Femur (tissue), 1 donor: ENCODE results near the gene INSYN1.
"Not testable (repeated sequence)": the region's sequence is repeated elsewhere in the genome, so short reads cannot be mapped to it uniquely, and the experiment has no call there.

Experiments used
- DNase-seq: peaks from one replicate; pipeline ENCODE4 v3.0.0-alpha.2; 2017

The INSYN1 gene, protein sequence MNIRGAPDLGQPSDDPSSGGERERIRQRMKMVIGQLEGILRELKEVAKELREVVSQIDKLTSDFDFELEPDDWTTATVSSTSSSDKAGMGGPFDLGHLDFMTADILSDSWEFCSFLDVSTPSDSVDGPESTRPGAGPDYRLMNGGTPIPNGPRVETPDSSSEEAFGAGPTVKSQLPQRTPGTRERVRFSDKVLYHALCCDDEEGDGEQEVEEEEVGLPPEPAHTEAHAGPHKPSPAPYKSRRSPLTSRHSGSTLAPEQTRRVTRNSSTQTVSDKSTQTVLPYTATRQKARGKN

DNA sequence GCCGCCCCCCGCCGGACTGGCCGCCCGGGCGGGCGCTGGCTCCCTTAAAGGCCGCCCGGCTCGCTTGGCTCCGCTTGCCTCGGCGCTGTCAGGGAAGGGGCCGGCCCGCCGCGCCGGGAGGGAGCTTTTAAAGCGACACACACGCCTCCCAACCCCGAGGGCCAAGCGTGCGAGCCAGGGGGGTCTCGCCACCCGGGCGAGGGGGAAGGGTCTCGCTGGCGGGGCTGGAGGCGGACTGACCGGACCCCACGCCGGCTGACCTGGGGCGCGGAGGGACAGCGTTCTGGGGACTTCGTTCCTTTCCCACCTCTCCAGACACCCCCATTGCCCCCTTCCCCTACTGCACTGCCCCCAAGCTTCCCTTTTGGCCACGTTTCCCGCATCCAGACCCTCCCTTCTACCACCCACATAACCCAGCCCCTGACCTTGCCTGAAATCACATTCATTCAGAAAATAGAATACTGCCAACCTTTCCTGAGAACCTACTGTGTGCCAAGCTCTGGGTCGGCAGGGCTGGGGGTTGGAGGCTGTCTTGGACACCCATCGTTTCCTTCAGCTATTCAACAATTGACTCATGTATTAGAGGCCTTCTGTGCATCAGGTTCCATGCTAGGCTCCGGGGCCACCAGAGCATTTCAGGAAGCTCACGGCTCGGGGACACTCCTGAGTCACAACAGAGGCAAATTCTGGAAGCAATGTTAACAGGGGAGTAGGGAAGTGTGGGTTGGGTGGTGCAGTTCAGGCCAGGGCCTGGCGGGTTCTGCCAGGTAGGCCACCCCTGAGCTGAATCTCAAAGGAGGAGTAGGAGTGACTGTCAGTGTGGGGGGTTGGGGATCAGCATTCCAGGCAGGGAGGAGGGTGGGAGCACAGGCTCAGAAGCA, at the start of gene INSYN1:
INSYN1 (minus strand) TSS at position 102 of the 881 bp plus-strand sequence. CDS start 2,221 bp downstream, outside the sequence.
- DNase-seq, result peak; percentile 63

DNA sequence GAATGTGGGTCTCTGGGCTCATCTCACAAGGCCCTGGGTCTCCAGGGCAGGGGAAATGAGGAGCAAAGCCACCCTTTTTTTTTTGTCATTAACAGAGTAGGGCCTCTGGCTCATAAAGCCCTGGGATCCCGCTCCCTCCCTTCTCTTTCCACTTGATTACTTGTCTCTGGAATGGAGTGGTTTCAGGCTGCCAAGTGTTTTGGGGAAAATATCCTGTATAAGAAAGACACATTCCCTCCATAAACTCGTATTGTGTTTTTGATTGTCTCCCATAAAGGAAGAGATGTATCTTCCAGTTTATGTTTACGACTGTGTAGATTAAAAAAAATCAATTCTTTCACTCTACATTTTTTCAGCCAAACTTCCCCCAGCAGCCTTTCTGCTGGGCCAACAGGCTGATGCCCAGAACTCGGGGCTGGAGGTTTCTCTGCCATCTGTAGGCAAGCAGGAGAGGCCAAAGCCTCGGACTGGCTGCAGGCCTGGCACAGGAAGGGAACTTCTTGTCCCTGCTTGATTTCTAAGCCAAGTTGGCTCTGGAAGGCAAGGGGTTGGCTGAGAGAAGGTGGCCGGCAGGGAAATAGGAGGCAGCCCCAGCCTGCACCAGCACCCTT, 49.4 kb upstream of the INSYN1 start:
- peak; percentile 64 for DNase-seq

DNA sequence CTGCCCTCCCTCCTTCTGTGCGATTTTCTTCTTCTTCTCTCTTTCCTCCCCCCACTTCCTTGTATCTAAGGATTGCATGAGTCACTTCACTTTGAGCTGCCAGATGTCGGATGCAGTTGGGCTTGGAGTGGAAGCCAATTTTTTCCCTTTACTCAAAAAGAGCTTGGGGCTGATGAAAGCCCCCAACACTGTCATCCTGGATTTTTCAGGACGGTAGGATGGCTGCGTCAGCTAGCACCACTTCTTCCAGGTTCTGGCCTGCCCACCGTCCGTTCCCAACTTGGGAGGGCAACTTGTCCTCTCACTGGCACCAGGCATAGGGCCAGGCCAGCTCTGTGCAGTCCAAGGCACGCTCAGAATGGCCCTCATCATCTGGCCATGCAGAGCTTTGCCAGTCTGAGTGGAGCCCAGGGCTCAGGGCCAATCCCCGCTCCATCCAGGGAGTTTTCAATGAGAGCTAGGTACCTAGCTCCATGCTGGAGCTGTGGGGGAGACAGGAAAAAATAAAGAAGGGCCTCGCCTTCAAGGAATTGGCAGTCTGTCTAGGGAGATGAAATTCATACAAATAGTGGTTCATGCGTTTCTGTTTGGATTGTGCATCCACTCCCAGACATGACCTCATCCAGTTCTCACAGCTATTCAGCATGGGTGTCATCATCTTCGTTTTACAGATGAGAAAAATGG, 47.7 kb upstream of the INSYN1 start:
- DNase-seq, result peak; percentile 84

DNA sequence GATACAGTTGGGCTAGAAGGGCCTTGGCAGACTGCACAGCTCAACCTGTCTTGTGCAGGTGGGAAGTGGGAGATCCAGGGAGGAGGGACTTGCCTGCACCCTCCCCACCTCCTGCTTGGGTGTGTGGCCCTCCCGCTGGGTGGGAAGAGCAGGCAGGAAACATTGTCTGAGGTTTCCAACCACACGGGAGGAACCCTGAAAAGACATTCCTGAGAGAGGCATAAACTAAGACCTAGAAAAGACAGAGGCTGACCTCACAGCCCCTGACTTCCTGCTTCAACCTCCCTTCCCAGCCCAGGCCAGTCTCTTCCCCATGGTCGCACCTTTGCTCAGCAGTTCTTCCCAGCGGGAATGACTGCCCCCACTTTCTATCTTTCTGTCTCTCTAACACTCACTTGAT, 46.3 kb upstream of the INSYN1 start:
- no peak for DNase-seq

DNA sequence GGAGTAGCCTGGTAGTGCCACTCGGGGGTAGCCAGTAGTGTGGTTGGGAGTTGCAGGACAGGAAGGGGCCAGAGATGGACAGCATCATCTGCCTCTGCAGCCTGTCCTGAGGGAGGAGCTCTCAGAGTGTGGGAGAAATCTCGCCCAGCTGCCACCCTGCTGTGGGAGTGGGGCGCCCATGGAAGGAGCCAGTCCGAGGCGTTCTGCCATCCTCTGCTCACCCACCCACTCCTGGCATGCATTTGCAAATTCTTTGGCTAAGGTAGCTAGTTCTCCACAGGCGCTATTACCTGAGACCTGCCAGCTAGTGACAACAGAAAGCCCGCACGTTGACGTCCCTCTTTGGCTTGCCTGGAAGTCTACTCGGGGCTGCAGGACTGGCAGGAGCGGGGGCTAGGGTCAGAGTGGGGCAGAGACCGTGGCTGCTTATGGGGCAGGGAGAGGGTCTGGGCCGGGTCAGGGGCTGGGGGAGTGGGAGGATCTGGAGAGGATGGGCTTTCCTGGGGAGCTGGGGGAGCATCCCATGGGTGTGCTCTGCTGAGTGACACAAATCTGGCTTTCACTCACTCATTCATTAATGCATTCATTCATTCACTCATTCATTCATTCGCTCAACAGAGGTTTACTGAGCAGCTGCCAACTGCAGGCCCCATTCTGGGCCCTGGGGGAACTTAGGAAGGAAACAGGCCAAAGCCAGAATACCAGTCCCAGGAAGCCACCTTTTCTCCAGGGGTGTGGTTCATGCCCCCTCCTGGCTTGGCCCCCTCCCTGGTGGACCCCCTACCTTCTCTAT, 44.4 kb upstream of the INSYN1 start:
- no peak for DNase-seq

DNA sequence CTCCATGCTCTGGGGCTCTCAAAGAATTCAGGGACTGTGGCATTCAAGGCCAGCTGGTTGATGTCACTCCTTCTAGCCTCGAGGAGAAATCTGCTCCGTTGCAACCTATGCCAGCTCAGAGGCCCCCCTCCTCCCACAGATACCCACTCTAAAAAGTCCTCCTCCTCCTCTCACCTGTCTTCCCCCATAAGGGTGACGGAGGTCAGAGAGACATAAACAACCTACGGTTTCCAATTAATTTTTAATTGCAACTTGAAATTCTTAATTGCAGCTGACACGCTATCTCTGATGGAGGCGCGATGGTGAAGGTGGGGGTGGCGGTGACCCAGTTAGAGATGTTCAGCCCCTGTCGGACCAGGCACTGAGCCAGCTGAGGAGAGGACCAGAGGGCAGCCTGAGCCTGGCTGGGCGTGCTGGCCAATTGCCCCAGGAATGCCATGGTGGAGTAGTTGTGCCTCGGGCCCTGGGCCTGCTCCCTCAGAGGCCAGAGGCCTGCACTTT, 43.2 kb upstream of the INSYN1 start:
- no peak for DNase-seq

DNA sequence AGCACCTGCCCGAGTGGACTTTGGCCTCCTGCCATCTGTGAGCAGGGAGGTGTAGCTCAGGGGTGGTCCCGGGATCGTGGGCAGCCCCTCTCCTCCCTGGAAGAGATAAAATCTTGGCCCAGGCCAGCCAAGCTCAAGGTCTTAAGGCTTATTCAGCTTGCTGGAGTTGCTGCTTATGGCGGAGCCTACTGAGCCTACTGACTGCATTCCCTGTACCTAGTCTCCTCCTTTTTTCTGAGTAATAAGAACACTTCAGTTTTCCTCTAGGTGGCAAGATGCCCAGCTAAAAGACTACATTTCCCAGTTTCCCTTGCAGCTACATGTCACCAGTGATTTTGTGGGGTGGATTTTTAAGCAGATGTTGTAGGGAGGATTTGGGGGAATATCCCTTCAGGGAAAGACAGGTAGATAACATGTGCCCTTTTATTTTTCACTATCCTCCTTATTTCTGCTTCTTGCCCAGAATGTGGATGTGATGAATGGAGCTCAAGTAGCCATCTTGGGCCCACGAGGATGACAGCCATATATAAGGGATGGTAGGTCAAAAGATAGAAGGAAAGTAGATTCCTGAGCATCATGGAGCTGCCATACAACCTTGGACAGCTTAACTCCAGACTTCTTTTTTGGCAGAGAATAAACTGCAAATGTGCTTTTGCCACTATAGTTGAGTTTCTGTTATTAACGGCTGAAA, 41.4 kb upstream of the INSYN1 start:
- no peak for DNase-seq

DNA sequence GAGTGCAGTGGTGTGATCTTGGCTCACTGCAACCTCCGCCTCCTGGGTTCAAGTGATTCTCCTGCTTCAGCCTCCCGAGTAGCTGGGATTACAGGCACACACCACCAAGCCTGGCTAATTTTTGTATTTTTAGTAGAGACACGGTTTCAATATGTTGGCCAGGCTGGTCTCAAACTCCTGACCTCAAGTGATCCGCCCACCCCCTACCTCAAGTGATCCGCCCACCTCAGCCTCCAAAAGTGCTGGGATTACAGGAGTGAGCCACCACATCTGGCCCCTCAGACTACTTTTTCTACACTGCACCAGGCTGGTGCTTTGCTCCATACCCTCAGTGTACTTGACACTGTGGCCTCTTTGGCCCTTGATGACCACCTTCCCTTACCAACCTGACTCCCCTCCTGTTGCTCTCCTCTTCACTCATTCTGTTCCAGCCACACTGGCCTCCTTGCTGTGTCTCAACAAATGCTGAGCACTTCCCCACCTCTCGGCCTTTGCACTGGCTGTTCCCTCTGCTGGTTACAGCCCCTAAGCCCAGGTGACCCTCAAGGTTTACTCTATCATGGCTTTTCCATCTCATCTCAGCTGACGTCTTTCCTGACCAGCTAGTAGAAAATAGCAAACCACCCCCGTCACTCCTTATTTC, 39.9 kb upstream of the INSYN1 start:
- DNase-seq, result not testable (repeated sequence)

DNA sequence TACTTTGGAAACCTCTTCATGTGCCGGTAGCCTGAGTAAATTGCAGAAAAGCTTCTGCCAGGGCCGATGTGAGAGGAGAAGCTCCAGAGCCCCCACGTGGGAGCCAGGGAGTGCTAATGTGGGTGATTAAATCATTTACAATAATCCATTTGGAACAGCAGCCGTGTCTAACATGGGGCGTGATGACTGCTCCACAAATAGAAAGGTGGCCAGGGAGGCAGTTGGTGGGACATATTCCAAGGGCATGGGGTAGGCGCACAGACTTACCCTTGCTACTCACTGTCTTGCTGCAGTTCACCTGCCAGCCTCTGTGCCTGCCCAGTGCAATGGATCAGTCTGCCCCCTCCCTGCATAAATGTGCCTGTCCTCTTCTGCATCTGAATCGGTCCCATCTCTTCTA, 39.3 kb upstream of the INSYN1 start:
- DNase-seq, result no peak

DNA sequence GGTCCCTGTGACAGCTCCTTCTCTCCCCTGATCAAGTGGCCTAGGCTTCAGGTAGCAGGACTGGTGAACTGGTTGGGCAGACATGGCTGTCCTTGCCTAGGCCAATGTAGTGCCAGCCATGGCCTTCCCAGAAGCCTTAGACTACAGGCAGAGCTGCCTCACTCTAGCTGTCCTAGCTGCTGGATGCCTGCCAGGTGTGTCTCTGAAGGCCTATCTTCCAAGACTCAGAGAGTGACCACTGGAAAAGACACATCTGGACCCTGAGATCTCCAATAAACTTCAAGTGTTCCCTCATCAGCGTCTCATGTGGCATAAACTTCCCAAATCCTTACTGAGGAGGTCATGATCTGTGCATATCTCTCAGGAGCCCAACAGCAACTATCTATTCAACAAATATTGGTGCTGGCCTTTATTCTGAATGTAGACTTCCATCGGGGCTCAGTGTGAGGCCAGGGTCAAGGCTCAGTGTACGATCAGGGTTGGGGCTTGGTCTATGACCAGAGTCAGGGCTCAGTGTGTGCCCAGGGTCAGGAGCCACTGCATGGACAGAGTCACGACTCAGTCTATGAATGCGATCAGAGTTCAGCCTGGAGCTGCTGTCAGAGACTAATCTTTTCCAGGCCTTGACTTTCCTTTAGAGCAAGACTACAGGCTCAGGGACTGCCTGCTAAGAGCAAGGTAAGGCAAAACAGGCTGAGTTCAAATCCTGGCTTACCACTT, 36.5 kb upstream of the INSYN1 start:
- no peak for DNase-seq

DNA sequence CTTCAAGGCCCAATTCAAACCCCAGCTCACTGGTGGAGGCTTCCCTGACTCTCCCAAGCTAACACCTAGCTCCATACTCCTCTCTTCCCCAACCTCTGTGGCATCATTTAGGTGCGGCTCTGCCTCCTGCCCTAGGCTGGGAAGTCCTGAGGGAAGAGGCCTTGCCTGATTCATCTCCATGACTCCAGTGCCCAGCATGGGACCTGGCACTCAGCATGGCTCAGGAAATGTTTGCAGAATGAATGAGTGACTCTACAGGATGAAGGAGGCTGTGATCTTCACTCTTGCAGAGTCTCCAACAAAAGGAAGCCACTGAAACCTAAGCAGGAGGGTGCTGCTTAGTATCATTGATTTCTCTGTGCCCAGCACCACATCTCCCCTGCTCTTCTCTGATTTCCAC, 34.5 kb upstream of the INSYN1 start:
- no peak for DNase-seq

DNA sequence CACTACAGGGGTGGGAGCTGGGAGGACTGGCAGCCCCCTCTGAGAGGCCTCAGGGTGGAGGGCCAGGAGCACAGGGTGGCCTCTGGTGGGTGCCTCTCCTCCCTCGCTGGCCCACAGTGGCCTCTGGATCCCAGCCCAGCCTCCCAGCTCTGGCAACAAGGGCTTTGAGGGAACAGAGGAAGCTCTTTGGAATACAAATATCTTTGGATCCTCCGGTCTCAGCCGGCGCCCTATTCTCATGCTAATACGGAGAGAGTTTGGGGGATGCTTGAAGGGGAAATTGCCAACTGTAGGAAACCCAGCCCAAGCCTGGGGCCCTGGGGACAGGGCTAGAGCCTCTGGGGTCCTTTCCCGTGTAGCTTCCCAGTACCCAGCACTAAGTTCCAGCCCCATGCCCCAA, 33.4 kb upstream of the INSYN1 start:
- DNase-seq, result no peak

DNA sequence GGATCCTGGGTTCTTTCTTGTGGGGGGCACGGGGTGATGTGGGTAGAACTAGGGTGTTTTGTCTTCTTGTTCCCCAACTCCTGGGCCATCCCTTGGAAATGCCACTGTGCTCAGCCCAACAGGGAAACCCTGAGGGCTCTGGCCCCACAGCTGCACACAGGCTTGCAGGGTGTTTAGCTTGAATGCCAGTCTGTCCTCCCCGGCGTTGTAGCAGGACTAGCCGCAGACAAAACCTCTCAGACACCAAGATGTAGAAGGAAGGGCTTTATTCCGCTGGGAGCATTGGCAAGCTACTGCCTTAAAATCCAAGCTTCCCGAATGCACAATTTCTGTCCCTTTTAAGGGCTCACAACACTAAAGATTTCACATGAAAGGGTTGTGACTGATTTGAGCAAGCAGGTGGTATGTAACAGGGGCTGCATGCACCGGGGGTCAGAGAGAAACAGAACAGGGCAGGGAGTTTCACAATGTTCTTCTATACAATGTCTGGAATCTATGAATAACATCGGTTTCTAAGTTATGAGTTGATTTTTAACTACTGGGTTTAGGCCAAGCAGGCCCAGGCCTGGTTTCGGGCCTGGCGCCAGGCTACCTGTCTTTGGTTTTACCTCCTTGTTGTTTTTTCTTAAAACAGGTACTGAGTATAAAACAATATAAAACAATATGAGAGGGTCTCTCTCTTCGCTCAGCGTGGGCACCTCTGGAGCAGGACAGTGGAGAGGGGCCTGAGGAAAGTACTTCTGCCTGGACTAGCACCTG, 32.3 kb upstream of the INSYN1 start:
- DNase-seq, result not testable (repeated sequence)

DNA sequence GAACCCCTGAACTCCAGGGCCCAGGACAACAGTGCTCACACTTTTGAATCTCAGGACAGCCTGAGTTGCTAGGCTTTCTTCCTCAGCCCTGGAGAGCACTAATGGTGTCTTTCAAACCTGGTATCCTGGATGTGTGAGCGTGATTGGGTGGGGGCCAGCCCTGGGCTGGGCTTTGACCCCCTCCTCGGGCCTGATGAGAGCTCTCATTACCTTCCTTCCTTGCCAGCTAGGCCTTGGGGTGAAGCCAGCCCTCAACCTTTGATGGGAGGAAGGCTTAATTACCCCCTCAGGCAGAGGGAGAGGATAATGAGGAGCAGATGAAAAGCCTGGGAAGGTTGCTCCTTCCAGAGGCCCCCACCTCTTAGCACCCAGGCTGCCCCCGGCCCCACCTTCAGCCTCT, 31.1 kb upstream of the INSYN1 start:
- no peak for DNase-seq

DNA sequence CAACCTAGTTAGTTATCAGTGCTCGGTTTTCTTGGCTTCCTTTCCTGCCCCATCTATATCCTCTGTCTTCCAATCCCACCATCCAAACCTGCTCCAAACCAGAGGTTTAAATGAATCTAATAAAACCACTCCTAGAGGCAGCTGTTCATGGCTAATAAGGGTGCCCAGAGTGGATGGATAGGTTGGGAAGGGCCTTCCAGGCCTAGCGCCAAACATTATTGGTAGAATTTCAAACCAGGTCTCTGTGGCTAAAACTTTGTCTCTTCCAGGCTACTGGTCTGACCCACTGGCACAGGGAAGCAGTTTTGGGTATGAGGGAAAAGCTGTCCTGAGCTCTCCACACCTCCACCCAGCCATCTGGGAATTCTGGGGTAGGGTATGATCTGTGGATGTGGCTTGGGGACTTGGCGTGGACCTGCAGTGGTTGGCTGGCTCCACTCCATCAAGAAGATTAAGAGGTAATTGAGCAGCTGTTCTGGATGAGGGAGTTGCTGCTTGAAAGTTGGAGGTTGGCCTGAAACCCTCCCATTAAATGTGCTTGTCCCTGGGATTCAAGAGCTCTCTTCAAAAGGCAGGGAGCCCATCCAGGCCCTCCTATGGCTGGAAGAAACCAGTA, 29.3 kb upstream of the INSYN1 start:
- DNase-seq, result peak; percentile 77

DNA sequence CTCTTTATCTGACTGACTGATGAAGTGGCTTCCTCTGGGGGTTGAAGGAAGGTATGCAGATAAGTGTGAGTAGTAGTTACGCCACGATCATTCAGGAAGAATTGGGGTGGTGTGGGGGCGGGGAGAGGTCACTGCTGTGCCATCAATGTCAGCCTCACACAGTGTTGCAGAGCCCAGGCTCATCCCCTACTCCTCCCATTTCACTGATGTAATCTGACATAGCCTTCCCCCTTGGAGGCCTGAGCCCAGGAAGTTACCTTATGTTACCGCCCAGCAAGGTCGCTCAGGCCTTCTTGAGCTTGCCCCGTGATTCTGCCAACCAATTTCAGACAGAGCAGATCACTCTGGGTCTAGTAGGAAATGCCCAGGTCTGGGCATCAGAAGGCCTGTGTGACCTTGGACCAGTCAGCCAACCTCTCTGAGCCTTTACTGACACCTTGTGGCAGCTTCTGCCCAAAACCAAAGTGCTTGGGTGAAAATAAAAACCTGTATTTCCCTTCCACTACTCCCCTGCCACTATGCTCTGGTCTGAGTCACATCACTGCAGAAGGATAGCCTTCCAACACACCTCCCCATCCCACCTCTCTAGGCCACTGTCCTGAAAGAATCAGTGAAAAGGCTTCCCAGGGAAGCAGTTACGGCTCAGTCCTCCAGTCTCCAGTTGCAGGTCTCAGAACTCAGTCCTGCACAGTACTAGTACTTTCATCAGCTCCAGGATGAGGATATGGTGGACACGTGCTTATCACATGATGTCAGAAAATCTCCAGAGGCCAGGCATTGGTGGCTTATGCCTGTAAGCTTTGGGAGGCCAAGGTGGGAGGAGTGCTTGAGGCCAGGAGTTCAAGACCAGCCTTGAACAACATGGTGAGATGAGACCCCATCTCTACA, 28.1 kb upstream of the INSYN1 start:
- DNase-seq, result no peak

DNA sequence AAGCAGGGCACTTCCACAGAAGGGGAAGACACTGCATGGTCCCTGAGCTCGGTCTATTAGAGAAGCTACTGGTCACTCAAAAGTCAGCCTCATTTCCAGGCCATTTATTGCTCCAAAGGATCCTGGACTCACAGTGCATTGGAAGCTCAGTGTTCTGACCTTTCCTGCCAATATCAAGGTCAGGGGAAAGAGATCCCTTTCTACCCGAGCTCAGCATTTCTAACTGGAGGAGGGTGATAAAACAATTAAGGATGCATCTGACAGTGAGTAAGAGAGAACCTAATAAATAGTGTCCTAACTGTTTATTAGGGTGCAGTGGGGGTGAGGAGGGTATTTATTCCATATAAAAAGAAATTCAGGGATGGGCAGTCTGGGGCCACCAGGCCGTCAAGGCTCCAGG, 26.8 kb upstream of the INSYN1 start:
- DNase-seq, result no peak

DNA sequence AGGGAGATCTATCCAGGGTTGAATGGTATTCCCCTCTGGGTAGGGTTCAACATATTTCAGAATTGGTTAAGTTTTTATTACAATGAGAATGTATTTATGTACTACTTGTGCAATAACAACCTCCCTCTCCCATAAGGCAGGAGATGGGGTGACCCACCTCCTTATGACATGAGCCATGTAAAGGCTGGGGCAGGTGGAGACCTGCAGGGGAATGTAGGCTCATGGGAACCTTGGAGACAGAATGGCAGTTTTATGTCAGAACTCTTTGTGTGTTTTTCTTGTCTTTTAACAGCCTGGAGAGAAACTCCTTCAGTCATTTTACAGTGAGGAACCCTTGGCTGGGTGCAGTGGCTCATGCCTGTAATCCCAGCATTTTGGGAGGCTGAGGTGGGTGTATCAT, 24.6 kb upstream of the INSYN1 start:
- no peak for DNase-seq
